Measurements from ENCODE around the gene HRG.

DNA sequence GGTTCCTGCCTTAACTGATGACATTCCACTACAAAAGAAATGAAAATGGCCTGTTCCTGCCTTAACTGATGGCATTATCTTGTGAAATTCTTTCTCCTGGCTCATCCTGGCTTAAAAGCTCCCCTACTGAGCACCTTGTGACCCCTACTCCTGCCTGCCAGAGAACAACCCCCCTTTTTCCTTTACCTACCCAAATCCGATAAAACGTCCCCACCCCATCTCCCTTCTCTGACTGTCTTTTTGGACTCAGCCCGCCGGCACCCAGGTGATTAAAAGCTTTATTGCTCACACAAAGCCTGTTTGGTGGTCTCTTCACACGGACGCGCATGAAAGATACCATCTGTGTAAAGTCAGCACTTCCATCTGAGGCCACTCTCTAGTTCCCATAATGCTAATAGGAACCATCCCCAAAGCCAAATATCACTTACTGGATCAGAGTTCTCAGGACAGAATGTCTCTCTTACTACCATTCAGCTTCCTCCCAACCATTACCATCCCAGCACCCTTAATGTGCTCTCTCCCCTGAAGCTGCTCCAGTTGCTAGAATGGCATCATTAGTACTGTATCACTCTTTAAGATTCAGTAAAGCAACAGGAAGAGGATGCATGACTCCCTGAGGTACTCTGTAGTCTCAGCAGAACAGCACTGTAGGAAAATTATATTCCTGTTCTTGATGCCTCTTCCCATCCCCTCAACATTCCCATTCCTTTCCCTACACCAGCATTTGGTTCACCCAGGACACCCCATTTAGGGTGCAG is 2.3 kb upstream of the HRG start:
- TF ChIP-seq, protein P1, sequence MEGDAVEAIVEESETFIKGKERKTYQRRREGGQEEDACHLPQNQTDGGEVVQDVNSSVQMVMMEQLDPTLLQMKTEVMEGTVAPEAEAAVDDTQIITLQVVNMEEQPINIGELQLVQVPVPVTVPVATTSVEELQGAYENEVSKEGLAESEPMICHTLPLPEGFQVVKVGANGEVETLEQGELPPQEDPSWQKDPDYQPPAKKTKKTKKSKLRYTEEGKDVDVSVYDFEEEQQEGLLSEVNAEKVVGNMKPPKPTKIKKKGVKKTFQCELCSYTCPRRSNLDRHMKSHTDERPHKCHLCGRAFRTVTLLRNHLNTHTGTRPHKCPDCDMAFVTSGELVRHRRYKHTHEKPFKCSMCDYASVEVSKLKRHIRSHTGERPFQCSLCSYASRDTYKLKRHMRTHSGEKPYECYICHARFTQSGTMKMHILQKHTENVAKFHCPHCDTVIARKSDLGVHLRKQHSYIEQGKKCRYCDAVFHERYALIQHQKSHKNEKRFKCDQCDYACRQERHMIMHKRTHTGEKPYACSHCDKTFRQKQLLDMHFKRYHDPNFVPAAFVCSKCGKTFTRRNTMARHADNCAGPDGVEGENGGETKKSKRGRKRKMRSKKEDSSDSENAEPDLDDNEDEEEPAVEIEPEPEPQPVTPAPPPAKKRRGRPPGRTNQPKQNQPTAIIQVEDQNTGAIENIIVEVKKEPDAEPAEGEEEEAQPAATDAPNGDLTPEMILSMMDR (conservative IDR thresholded peaks at IDR 0.05; ENCODE audit: low read depth, low read length), result no peak
- TF ChIP-seq MAFK (IDR thresholded peaks at IDR 0.05; ENCODE audit: low read depth, low read length) (no peak), POLR2A (IDR thresholded peaks at IDR 0.05; ENCODE audit: low read depth, low read length) (no peak), MXI1 (IDR thresholded peaks at IDR 0.05; ENCODE audit: borderline replicate concordance, low read depth, low read length) (no peak), SMC3 (IDR thresholded peaks at IDR 0.05; ENCODE audit: low read depth, low read length) (no peak), RFX5 (IDR thresholded peaks at IDR 0.05; ENCODE audit: low read depth, low read length) (no peak), RCOR1 (IDR thresholded peaks at IDR 0.05; ENCODE audit: insufficient replicate concordance, low read length) (no peak)
